Measurements from ENCODE around the gene ADAMTS16.

The ADAMTS16 gene

GRCh38 chr5:5156471-5157082 is 16.4 kb downstream of the ADAMTS16 start:
- no peak for TF ChIP-seq CTCF (IDR thresholded peaks at IDR 0.05)
- Histone ChIP-seq H3K4me3 (no peak overlapping the region), H3K27ac (no peak overlapping the region)
- DNase-seq (ENCODE audit: low spot score) = no peak

GRCh38 chr5:5158472-5158895 is 18.4 kb downstream of the ADAMTS16 start:
- TF ChIP-seq CTCF (IDR thresholded peaks at IDR 0.05) = no peak
- Histone ChIP-seq H3K4me3 (no peak overlapping the region), H3K27ac (no peak overlapping the region)
- no peak for DNase-seq (ENCODE audit: low spot score)

- no peak for DNase-seq (ENCODE audit: low spot score)
Observed at GRCh38 chr5:5159282-5160103, 19.4 kb downstream of the ADAMTS16 start.

GRCh38 chr5:5164163-5164562 is 24.0 kb downstream of the ADAMTS16 start:
- Histone ChIP-seq H3K4me3 (no peak overlapping the region), H3K27ac (peak overlapping the region in 1 of 2 donors; percentile 4)
- no peak for TF ChIP-seq CTCF (IDR thresholded peaks at IDR 0.05)
- DNase-seq (ENCODE audit: low spot score) = no peak

More at GRCh38 chr5:5159282-5160103, 19.4 kb downstream of the ADAMTS16 start:
- Histone ChIP-seq H3K27ac (no peak overlapping the region), H3K4me3 (no peak overlapping the region)
- TF ChIP-seq CTCF (IDR thresholded peaks at IDR 0.05) = no peak

GRCh38 chr5:5165541-5166002 is 25.4 kb downstream of the ADAMTS16 start:
- no peak for DNase-seq (ENCODE audit: low spot score)
- Histone ChIP-seq H3K27ac (no peak overlapping the region), H3K4me3 (no peak overlapping the region)
- no peak for TF ChIP-seq CTCF (IDR thresholded peaks at IDR 0.05)

GRCh38 chr5:5169466-5169865 is 29.3 kb downstream of the ADAMTS16 start:
- Histone ChIP-seq H3K27ac (no peak overlapping the region), H3K4me3 (no peak overlapping the region)
- TF ChIP-seq CTCF (IDR thresholded peaks at IDR 0.05) = no peak
- no peak for DNase-seq (ENCODE audit: low spot score)

Measured in coronary artery (tissue), 2 donors.